Mucosa of stomach (tissue), 1 donor: ENCODE data around the gene TCL1B.

ENCODE experiments used
- H3K27me3 ChIP-seq: one replicate; pipeline ENCODE4 v1.7.0; 2013; ENCODE audit warnings: mild to moderate bottlenecking, low read length; ENCODE audit not compliant: control insufficient read depth, insufficient read depth
- H3K36me3 ChIP-seq: one replicate; pipeline ENCODE4 v1.7.0; 2013; ENCODE audit warnings: low read length; ENCODE audit not compliant: control insufficient read depth, insufficient read depth
- H3K4me1 ChIP-seq: one replicate; pipeline ENCODE4 v1.7.0; 2013; ENCODE audit warnings: mild to moderate bottlenecking, low read length; ENCODE audit not compliant: control insufficient read depth, insufficient read depth
- H3K4me3 ChIP-seq: one replicate; pipeline ENCODE4 v1.7.0; 2013; ENCODE audit warnings: low read length
- H3K9ac ChIP-seq: one replicate; pipeline ENCODE4 v1.7.0; 2013; ENCODE audit warnings: mild to moderate bottlenecking, low read length, moderate library complexity
- H3K9me3 ChIP-seq: one replicate; pipeline ENCODE4 v1.7.0; 2013; ENCODE audit warnings: mild to moderate bottlenecking, low read length, moderate library complexity; ENCODE audit not compliant: control insufficient read depth
- donor health status: Pancreatic carcinoma.

TCL1B gene

GRCh38 chr14:95741781-95742180, 55.6 kb downstream of the TCL1B start:
- Histone ChIP-seq H3K36me3 (no peaks in the 10 kb centered on the region), H3K4me3 (no peak overlapping the region), H3K4me1 (no peaks in the 10 kb centered on the region), H3K9ac (no peak overlapping the region), H3K9me3 (no peaks in the 10 kb centered on the region), H3K27me3 (no peaks in the 10 kb centered on the region)
